ENCODE measurements around the gene TBCD. TPM values are rescaled to one million over a fixed set of nuclear protein-coding genes. Genes with fewer than 3 reads are reported as not detected.

The TBCD gene
- total and polyA plus RNA-seq, 12 donors, result 25.6 to 240 (median 66.2) TPM

- intact Hi-C loops (cut with DNase I), result no loop called here
- Histone ChIP-seq H3K27ac (no peak overlapping the region), H3K27me3 (no peaks in the 10 kb centered on the region), H3K4me1 (replicated peaks in 1 of 2) (peaks cover 9 to 18% of the 10 kb centered on the region in 2 donors), H3K36me3 (replicated peaks in 1 of 2) (peaks cover 0 to 35% of the 10 kb centered on the region in 2 donors), H3K9me3 (replicated peaks in 1 of 3) (no peaks in the 10 kb centered on the region), H3K4me3 (no peak overlapping the region)
- DNase-seq, result no peak
- TF ChIP-seq POLR2A (IDR thresholded peaks at IDR 0.05), result no peak
- TF ChIP-seq CTCF (IDR thresholded peaks at IDR 0.05), result no peak
- WGBS, 4 donors, result 91 to 95% (median 92%) methylated on average over 19 of the region's 19 CpGs
Observed at GRCh38 chr17:82720204-82720603, 31.7 kb upstream of the TBCD start.

GRCh38 chr17:82722341-82723013 is 29.4 kb upstream of the TBCD start:
- Histone ChIP-seq H3K36me3 (replicated peaks in 1 of 2) (peaks cover 0 to 47% of the 10 kb centered on the region in 2 donors), H3K4me1 (replicated peaks in 1 of 2) (peaks cover 4 to 9% of the 10 kb centered on the region in 2 donors), H3K4me3 (no peak overlapping the region), H3K9me3 (replicated peaks in 1 of 3) (no peaks in the 10 kb centered on the region), H3K27me3 (no peaks in the 10 kb centered on the region), H3K27ac (no peak overlapping the region)
- no peak for DNase-seq
- TF ChIP-seq POLR2A (IDR thresholded peaks at IDR 0.05) (no peak), CTCF (IDR thresholded peaks at IDR 0.05) (no peak)
- 81 to 91% (median 87%) methylated on average over 16 to 19 of the region's 19 CpGs for WGBS, 4 donors
- intact Hi-C loops (cut with DNase I), result no loop called here

- no peak overlapping the region for H3K4me3 ChIP-seq
- TF ChIP-seq CTCF (IDR thresholded peaks at IDR 0.05), result no peak
- TF ChIP-seq POLR2A (IDR thresholded peaks at IDR 0.05), result no peak
- no peaks in the 10 kb centered on the region for H3K27me3 ChIP-seq
- H3K4me1 ChIP-seq (replicated peaks in 1 of 2), result peaks cover 0 to under 1% of the 10 kb centered on the region in 2 donors
- H3K9me3 ChIP-seq (replicated peaks in 1 of 3), result no peaks in the 10 kb centered on the region
- H3K36me3 ChIP-seq (replicated peaks in 1 of 2), result peaks cover 0 to 49% of the 10 kb centered on the region in 2 donors
- H3K27ac ChIP-seq, result no peak overlapping the region
- 88 to 92% (median 90%) methylated on average over 17 to 26 of the region's 26 CpGs for WGBS, 4 donors
- no peak for DNase-seq
- intact Hi-C loops (cut with DNase I), result no loop called here
Observed at GRCh38 chr17:82723169-82723807, 28.6 kb upstream of the TBCD start.

- Histone ChIP-seq H3K9me3 (replicated peaks in 1 of 3) (no peaks in the 10 kb centered on the region), H3K27ac (no peak overlapping the region), H3K4me3 (no peak overlapping the region), H3K27me3 (no peaks in the 10 kb centered on the region), H3K36me3 (replicated peaks in 1 of 2) (peaks cover 0 to 27% of the 10 kb centered on the region in 2 donors), H3K4me1 (replicated peaks in 1 of 2) (no peaks in the 10 kb centered on the region)
- WGBS, 4 donors, result 93 to 98% (median 97%) methylated on average over 8 to 10 of the region's 10 CpGs
- DNase-seq, result no peak
- intact Hi-C loops (cut with DNase I), result no loop called here
- TF ChIP-seq CTCF (IDR thresholded peaks at IDR 0.05) (no peak), POLR2A (IDR thresholded peaks at IDR 0.05) (no peak)
Observed at GRCh38 chr17:82726427-82726826, 25.4 kb upstream of the TBCD start.
